Inflammatory macrophage treated with lipopolysaccharide for 4 hours (primary cell): ENCODE data around the gene NCCRP1.

Experiments
- DNase-seq: peaks from one replicate; pipeline ENCODE4 v3.0.0-alpha.2; 2020

Gene NCCRP1

GRCh38 chr19:39181500-39182173 is 15.1 kb upstream of the NCCRP1 start:
- DNase-seq: no peak

- DNase-seq: no peak
Observed at GRCh38 chr19:39182174-39182505, 14.6 kb upstream of the NCCRP1 start.

- no peak for DNase-seq
Observed at GRCh38 chr19:39183104-39183503, 13.7 kb upstream of the NCCRP1 start.

- DNase-seq: no peak
Observed at GRCh38 chr19:39186391-39186790, 10.4 kb upstream of the NCCRP1 start.

- DNase-seq: no peak
Observed at GRCh38 chr19:39187552-39187943, 9.2 kb upstream of the NCCRP1 start.

GRCh38 chr19:39188960-39189359 is 7.8 kb upstream of the NCCRP1 start:
- DNase-seq: no peak

GRCh38 chr19:39190768-39191167 is 6.0 kb upstream of the NCCRP1 start:
- no peak for DNase-seq

GRCh38 chr19:39192846-39193245 is 3.9 kb upstream of the NCCRP1 start:
- no peak for DNase-seq

GRCh38 chr19:39193803-39194202 is 3.0 kb upstream of the NCCRP1 start:
- no peak for DNase-seq

- no peak for DNase-seq
Observed at GRCh38 chr19:39194832-39195542, 1.8 kb upstream of the NCCRP1 start.

GRCh38 chr19:39195755-39196154 is 1.0 kb upstream of the NCCRP1 start:
- DNase-seq: no peak

GRCh38 chr19:39196320-39196719 is 444 bp upstream of the NCCRP1 start:
- no peak for DNase-seq

- no peak for DNase-seq
Observed at GRCh38 chr19:39197808-39198207, 1.0 kb downstream of the NCCRP1 start.

- DNase-seq: no peak
Observed at GRCh38 chr19:39199025-39199424, 2.3 kb downstream of the NCCRP1 start.

GRCh38 chr19:39200066-39200802 is 3.5 kb downstream of the NCCRP1 start:
- DNase-seq: no peak

GRCh38 chr19:39200803-39201115 is 4.0 kb downstream of the NCCRP1 start:
- no peak for DNase-seq

- DNase-seq: no peak
Observed at GRCh38 chr19:39202998-39203355, 6.2 kb downstream of the NCCRP1 start.

- no peak for DNase-seq
Observed at GRCh38 chr19:39203372-39204341, 6.9 kb downstream of the NCCRP1 start, which contains the start of gene SYCN. Gene SYCN, minus strand, starts transcription at chr19:39204263. Its CDS starts 9 bp downstream, at chr19:39204254.

GRCh38 chr19:39205449-39205764 is 8.6 kb downstream of the NCCRP1 start:
- no peak for DNase-seq

GRCh38 chr19:39206122-39206521 is 9.4 kb downstream of the NCCRP1 start:
- DNase-seq: no peak

- no peak for DNase-seq
Observed at GRCh38 chr19:39207293-39207836, 10.6 kb downstream of the NCCRP1 start.

GRCh38 chr19:39208175-39208795 is 11.5 kb downstream of the NCCRP1 start:
- no peak for DNase-seq
